Loucy (cell line): ENCODE data around the gene APOA4.

Source experiments
- EZH2phosphoT487 ChIP-seq: fragments of 200-600 bp; IDR thresholded peaks from 2 replicates; pipeline ENCODE4 v1.6.1; 2018; ENCODE audit warnings: antibody characterized with exemption, mild to moderate bottlenecking, moderate library complexity, borderline replicate concordance
- TF ChIP-seq, protein P1 (sequence below): fragments of 200-600 bp; sonication (generic); conservative IDR thresholded peaks from 2 replicates; pipeline ENCODE4 v1.5.1; 2014; ENCODE audit warnings: mild to moderate bottlenecking, antibody characterized with exemption, low read length

DNA sequence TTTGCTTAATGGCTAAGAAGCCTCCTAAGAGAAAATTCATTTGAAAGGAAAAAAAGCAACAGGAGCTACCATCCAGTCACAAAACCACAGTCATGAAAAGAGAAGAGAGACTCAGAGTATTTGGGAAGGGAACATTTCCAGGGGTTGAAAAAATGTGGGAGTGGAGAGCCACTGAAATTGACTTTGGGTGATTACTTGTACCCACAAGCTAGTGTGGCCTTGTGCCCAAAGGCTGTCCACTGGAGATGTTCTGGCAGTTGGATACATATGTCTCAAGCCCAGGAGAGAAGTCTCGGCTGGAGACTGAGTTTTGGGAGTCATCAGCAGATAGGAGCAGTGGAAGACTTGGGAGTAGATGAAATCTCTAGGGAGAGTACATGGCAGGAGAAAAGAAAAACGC, 28.3 kb downstream of the APOA4 start:
- TF ChIP-seq, protein P1, sequence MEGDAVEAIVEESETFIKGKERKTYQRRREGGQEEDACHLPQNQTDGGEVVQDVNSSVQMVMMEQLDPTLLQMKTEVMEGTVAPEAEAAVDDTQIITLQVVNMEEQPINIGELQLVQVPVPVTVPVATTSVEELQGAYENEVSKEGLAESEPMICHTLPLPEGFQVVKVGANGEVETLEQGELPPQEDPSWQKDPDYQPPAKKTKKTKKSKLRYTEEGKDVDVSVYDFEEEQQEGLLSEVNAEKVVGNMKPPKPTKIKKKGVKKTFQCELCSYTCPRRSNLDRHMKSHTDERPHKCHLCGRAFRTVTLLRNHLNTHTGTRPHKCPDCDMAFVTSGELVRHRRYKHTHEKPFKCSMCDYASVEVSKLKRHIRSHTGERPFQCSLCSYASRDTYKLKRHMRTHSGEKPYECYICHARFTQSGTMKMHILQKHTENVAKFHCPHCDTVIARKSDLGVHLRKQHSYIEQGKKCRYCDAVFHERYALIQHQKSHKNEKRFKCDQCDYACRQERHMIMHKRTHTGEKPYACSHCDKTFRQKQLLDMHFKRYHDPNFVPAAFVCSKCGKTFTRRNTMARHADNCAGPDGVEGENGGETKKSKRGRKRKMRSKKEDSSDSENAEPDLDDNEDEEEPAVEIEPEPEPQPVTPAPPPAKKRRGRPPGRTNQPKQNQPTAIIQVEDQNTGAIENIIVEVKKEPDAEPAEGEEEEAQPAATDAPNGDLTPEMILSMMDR, result no peak
- no peak for TF ChIP-seq EZH2phosphoT487
